Stomach (tissue), 4 donors: ENCODE data around the gene ZNF672.

Experiments
- CTCF ChIP-seq, 7 experiments: fragments of 450-650 bp in 4 of 7; fragments of 200-600 bp in 3 of 7; sonication (generic) in 3 of 7; IDR thresholded peaks; one replicate each; pipeline ENCODE4 v1.5.1; 2016 to 2019; ENCODE audit warnings: antibody characterized with exemption in 7 of 7, control low read depth in 2 of 7, mild to moderate bottlenecking in 1 of 7
- POLR2A ChIP-seq, 4 donors: fragments of 450-650 bp; IDR thresholded peaks; one replicate each; pipeline ENCODE4 v1.6.1; 2016; ENCODE audit warnings: antibody characterized with exemption in 4 of 4, control low read depth in 2 of 4, mild to moderate bottlenecking in 1 of 4, moderate library complexity in 1 of 4
- POLR2AphosphoS5 ChIP-seq, 3 donors: sonication (generic); formaldehyde crosslinking; IDR thresholded peaks; one replicate each; pipeline ENCODE4 v1.6.1; 2016; ENCODE audit warnings: antibody characterized with exemption in 3 of 3

- TF ChIP-seq CTCF (IDR thresholded peaks at IDR 0.05): no peak
- no peak for TF ChIP-seq POLR2AphosphoS5 (IDR thresholded peaks at IDR 0.05)
- TF ChIP-seq POLR2A (IDR thresholded peaks at IDR 0.05): no peak
These were observed 2.9 kb downstream of the ZNF672 start for GRCh38 chr1:248840946-248841345.
